Hepatocyte (in vitro differentiated cells): ENCODE results near the gene MAP4K2. TPM values are rescaled to one million over a fixed set of nuclear protein-coding genes. Genes with fewer than 3 reads are reported as not detected.

Source experiments
- DNase-seq: peaks from one replicate; pipeline ENCODE4 v3.0.0-alpha.2; 2016; ENCODE audit warnings: low spot score
- H2AFZ ChIP-seq: fragments of 200-600 bp; sonication (generic); 2 replicates; pipeline ENCODE4 v1.6.0; 2016; ENCODE audit warnings: antibody characterized with exemption, mild to moderate bottlenecking
- H3K27ac ChIP-seq: fragments of 200-600 bp; sonication (generic); 2 replicates; pipeline ENCODE4 v1.5.1; 2016; ENCODE audit warnings: mild to moderate bottlenecking
- H3K27me3 ChIP-seq: fragments of 200-600 bp; sonication (generic); 2 replicates; pipeline ENCODE4 v1.6.1; 2016
- H3K36me3 ChIP-seq: fragments of 200-600 bp; sonication (generic); replicated peaks from 2 replicates; pipeline ENCODE4 v1.5.1; 2016; ENCODE audit warnings: low read depth; ENCODE audit not compliant: insufficient read depth
- H3K4me1 ChIP-seq: fragments of 200-600 bp; sonication (generic); 2 replicates; pipeline ENCODE4 v1.5.1; 2016; ENCODE audit warnings: mild to moderate bottlenecking, moderate library complexity; ENCODE audit not compliant: insufficient read depth
- H3K4me2 ChIP-seq: fragments of 200-600 bp; sonication (generic); 2 replicates; pipeline ENCODE4 v1.6.0; 2016
- H3K4me3 ChIP-seq: fragments of 200-600 bp; sonication (generic); 2 replicates; pipeline ENCODE4 v1.5.1; 2016; ENCODE audit warnings: mild to moderate bottlenecking
- H3K79me2 ChIP-seq: fragments of 200-600 bp; sonication (generic); 2 replicates; pipeline ENCODE4 v1.6.0; 2017; ENCODE audit warnings: mild to moderate bottlenecking
- H3K9me2 ChIP-seq: fragments of 200-600 bp; sonication (generic); replicated peaks from 2 replicates; pipeline ENCODE4 v1.6.0; 2017; ENCODE audit warnings: mild to moderate bottlenecking; ENCODE audit not compliant: insufficient read depth
- H3K9me3 ChIP-seq: fragments of 200-600 bp; sonication (generic); 2 replicates; pipeline ENCODE4 v1.5.1; 2016; ENCODE audit warnings: low read depth, mild to moderate bottlenecking
- H4K20me1 ChIP-seq: fragments of 200-600 bp; sonication (generic); 2 replicates; pipeline ENCODE4 v1.6.0; 2016; ENCODE audit warnings: mild to moderate bottlenecking; ENCODE audit not compliant: insufficient read depth, poor library complexity, severe bottlenecking
- CTCF ChIP-seq: fragments of 200-600 bp; sonication (generic); IDR thresholded peaks from 2 replicates; pipeline ENCODE4 v1.5.1; 2016; ENCODE audit warnings: antibody characterized with exemption, mild to moderate bottlenecking; ENCODE audit not compliant: poor library complexity
- EZH2 ChIP-seq: fragments of 200-600 bp; sonication (generic); IDR thresholded peaks from 2 replicates; pipeline ENCODE4 v1.6.1; 2016; ENCODE audit warnings: antibody characterized with exemption, mild to moderate bottlenecking, borderline replicate concordance
- EZH2phosphoT487 ChIP-seq: fragments of 200-600 bp; sonication (generic); IDR thresholded peaks from one replicate; pipeline ENCODE4 v1.6.1; 2018; ENCODE audit warnings: antibody characterized with exemption, mild to moderate bottlenecking, low read depth, moderate library complexity; ENCODE audit not compliant: unreplicated experiment, severe bottlenecking
- WGBS: methylation state at CpG from one replicate; pipeline ENCODE4 v1.1.6; 2016; ENCODE audit warnings: low lambda C conversion rate; ENCODE audit errors: missing lambda C conversion rate; 5-methylcytosine and 5-hydroxymethylcytosine counted together
- polyA plus RNA-seq: library from polyadenylated mRNA; unstranded; fragments of >200 nt; fragmentation: Nextera tagmentation; extraction: Ambion mirVana; gene quantifications from 2 replicates; pipeline ENCODE4 v1.2.1, GENCODE V29; 2016
- total RNA-seq: library from RNA; depleted of rRNA; stranded (reverse); fragments of >200 nt; gene quantifications from 2 replicates; pipeline ENCODE4 v1.2.3, GENCODE V29; 2014

MAP4K2 gene
- total and polyA plus RNA-seq, 2 experiments from 2014 or later = 7.8 to 9.0 TPM

GRCh38 chr11:64843686-64844329, 40.8 kb upstream of the MAP4K2 start:
- Histone ChIP-seq H3K36me3 (no peaks in the 10 kb centered on the region), H3K27me3 (no peaks in the 10 kb centered on the region), H3K79me2 (peaks cover 15% of the 10 kb centered on the region), H3K9me2 (no peaks in the 10 kb centered on the region), H4K20me1 (no peaks in the 10 kb centered on the region), H2AFZ (peak overlapping the region; percentile 77), H3K4me1 (peaks cover 30% of the 10 kb centered on the region), H3K4me3 (peak overlapping the region; percentile 80), H3K9me3 (no peaks in the 10 kb centered on the region), H3K27ac (peak overlapping the region; percentile 91), H3K4me2 (peak overlapping the region; percentile 87)
- 50% methylated on average over 20 of the region's 27 CpGs for WGBS
- no peak for DNase-seq
- no peak for TF ChIP-seq CTCF
- TF ChIP-seq EZH2 = no peak

GRCh38 chr11:64842851-64843685, 40.1 kb upstream of the MAP4K2 start:
- Histone ChIP-seq H3K79me2 (peaks cover 15% of the 10 kb centered on the region), H3K9me3 (no peaks in the 10 kb centered on the region), H3K36me3 (no peaks in the 10 kb centered on the region), H3K4me3 (no peak overlapping the region), H4K20me1 (no peaks in the 10 kb centered on the region), H3K27me3 (no peaks in the 10 kb centered on the region), H2AFZ (no peak overlapping the region), H3K4me2 (peak overlapping the region; percentile 87), H3K9me2 (no peaks in the 10 kb centered on the region), H3K4me1 (peaks cover 27% of the 10 kb centered on the region), H3K27ac (peak overlapping the region; percentile 91)
- WGBS = 42% methylated on average over 19 of the region's 19 CpGs
- DNase-seq = peak; percentile 81
- TF ChIP-seq CTCF (no peak), EZH2 (no peak), EZH2phosphoT487 (no peak)

GRCh38 chr11:64842366-64842759, 39.3 kb upstream of the MAP4K2 start:
- H3K9me2 ChIP-seq = no peaks in the 10 kb centered on the region
- H3K27me3 ChIP-seq = no peaks in the 10 kb centered on the region
- H3K9me3 ChIP-seq = no peaks in the 10 kb centered on the region
- peaks cover 27% of the 10 kb centered on the region for H3K4me1 ChIP-seq
- H4K20me1 ChIP-seq = no peaks in the 10 kb centered on the region
- no peak overlapping the region for H2AFZ ChIP-seq
- H3K79me2 ChIP-seq = peaks cover 15% of the 10 kb centered on the region
- TF ChIP-seq EZH2phosphoT487 = no peak
- no peak for TF ChIP-seq EZH2
- no peak for TF ChIP-seq CTCF
- no peak overlapping the region for H3K4me3 ChIP-seq
- peak overlapping the region; percentile 91 for H3K27ac ChIP-seq
- peak overlapping the region; percentile 87 for H3K4me2 ChIP-seq
- H3K36me3 ChIP-seq = no peaks in the 10 kb centered on the region
- 56% methylated on average over 6 of the region's 6 CpGs for WGBS
- DNase-seq = no peak
